ENCODE results near the gene SIAH3.

GRCh38 chr13:45768656-45769479, 82.7 kb downstream of the SIAH3 start:
- TF ChIP-seq ZNF639 (tag by site-specific recombination; IDR thresholded peaks at IDR 0.05) = no peak
- no peak for TF ChIP-seq CTCF (tag by site-specific recombination; IDR thresholded peaks at IDR 0.05)
- TF ChIP-seq ZNF791 (tag by site-specific recombination; IDR thresholded peaks at IDR 0.05) = no peak
